ENCODE measurements around the gene PDLIM4. TPM values are rescaled to one million over a fixed set of nuclear protein-coding genes. Genes with fewer than 3 reads are reported as not detected.
A peak's percentile ranks its signal among the peaks of the same experiment; 100 is the strongest.

The PDLIM4 gene
- total RNA-seq, 3 donors from 2014 or later = 0.32 to 0.43 (median 0.35) TPM

DNA sequence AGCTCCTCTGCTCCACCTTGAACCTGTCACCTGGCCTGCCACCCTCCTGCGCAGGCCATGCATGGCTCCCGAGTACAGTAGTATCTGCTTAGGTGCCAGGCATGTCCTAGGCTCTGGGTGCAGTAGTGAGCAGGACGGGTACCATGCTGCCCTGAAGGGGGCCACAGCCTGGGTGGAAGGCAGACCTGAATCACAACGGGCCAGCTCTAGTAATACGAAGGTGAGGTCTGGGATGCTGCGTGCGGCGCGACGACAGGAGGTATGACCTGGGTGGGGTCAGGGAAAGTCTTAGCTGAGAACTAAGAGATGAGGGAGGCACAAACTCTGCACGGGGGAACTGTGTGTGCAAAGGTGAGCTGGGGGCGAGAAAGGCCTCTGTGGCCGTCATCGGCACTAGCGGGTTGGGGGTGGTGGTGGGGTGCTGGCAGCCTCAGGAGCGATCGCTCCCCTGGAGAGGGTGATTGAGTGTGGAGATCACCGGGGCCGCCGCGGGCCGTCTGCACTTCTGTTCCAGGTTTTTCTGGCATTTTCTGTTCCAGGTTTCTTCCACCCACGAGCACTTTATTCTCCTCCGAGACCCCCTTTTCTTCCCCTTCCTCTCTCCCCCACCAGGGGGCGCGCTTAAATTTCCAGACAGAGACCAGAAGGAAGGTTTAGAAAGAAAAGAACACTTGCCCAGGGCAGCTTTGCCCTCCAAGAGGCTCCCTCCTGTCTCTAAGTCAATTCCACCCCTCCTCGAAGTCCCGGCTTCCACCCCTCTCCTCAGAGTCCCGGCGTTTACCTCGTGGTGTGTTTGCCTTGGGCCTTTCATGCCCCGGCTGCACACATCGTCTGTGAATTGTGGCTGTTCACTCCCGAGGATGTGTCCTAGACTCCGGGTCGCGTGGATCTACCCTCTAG, 15.1 kb downstream of the PDLIM4 start:
- no peak overlapping the region for H3K4me3 Mint-ChIP-seq

DNA sequence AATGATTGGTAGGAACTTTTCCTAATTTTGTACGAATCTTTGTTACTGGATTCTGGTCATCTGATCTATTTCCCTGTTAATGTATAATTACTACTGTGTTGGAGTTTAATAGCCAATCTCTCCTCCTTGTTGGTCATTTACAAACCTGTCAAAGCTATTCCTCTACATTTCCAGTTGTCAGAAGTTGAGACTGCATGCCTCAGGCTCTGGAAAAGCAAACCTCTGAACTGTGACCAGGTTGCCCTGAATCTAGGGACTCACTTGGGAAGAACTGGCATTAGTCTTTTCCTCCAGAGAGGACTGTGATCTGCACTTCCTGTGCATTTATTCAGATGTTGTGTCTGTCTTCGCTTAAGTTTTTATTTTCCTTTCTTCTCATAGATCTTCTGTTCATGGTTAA, 16.1 kb downstream of the PDLIM4 start:
- Mint-ChIP-seq H3K27me3 (ENCODE audit: low read depth) (peaks cover 17% of the 10 kb centered on the region), H3K4me3 (no peak overlapping the region), H3K36me3 (ENCODE audit: insufficient read depth) (no peaks in the 10 kb centered on the region), H3K9me3 (no peaks in the 10 kb centered on the region), H3K4me1 (ENCODE audit: low read depth) (peaks cover 5% of the 10 kb centered on the region)
- DNase-seq = no peak
- no peak for ATAC-seq

More for the DNA sequence above, 15.1 kb downstream of the PDLIM4 start:
- DNase-seq = peak; percentile 71
- Mint-ChIP-seq H3K36me3 (ENCODE audit: insufficient read depth) (no peaks in the 10 kb centered on the region), H3K4me1 (ENCODE audit: low read depth) (peaks cover 5% of the 10 kb centered on the region), H3K9me3 (no peaks in the 10 kb centered on the region), H3K27me3 (ENCODE audit: low read depth) (peaks cover 17% of the 10 kb centered on the region)
- ATAC-seq = peak in 1 of 2 donors; percentile 51

DNA sequence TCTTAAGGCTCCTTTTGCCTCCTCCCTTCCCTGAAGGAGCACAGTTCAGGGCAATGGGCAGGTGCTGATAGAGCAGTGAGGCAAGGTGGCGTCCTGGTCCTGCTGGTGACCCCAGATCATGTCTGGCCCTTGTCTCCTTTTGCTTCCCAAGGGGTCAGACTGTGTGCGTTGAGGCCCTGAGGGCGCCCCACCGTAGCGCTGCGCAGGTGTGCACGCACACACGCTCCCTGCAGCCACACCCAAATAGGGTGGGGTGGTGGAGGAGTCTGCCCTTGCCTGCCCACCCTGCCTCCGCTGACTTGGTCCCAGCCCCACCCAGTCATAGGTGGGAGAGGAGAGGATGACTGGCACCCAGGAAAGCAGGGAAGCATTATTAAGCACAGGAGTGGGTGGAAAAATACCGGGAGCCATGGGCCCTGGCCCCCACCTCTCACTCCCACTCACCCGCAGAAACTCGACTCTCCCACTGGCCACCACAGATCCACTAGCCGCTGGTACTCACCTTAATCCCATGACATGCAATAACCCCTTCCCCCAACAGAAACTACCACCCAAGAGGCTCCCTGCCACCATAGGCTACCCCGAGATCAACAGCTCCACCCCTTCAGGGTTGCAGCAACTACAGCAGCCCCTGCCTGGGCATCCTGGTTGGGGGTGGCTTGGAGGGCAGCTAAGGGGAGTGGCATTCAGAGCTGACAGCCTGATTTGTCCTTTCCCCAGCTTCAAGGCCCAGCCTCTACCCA, 16.7 kb downstream of the PDLIM4 start:
- Mint-ChIP-seq H3K27me3 (ENCODE audit: low read depth) (peaks cover 17% of the 10 kb centered on the region), H3K4me1 (ENCODE audit: low read depth) (peaks cover 5% of the 10 kb centered on the region), H3K36me3 (ENCODE audit: insufficient read depth) (no peaks in the 10 kb centered on the region), H3K9me3 (no peaks in the 10 kb centered on the region), H3K4me3 (no peak overlapping the region)
- ATAC-seq (no peak), DNase-seq (no peak)

DNA sequence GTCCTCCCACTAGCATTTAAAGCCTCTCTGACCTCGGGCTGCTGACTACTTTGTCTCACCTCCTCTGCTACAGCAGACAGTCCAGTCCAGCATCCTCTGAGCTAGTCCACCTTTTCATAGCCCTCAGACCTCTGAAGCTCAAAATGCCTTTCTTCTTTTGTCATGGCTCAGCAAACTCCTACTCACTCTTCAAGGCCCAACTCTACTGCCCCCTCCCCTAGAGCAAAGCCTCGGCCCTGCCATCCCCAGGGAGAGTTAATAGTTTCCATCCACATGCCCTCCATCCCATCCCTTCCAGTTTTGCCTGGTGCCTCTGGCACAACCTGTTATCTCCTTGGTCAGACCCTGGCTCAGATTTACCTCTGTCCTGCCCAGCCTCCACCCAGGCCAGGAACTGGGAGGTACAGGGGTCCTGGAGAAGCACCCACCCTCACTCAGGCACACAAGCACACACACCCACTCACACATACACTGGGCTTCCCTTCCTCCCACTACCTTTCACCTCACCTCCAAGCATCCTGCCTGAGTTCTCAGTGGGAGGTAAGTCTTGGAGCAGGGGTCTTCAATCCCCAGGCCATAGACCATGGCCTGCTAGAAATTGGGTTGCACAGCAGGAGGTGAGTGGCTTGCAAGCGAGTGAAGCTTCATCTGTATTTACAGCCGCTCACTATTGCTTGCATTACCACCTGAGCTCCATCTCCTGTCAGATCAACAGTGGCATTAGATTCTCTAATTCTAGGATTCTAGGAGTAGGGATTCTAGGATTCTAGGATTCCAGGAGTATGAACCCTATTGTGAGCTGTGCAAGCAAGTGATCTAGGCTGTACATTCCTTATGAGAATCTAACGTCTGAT, 18.1 kb downstream of the PDLIM4 start:
- peaks cover 5% of the 10 kb centered on the region for H3K4me1 Mint-ChIP-seq (ENCODE audit: low read depth)
- H3K9me3 Mint-ChIP-seq = no peaks in the 10 kb centered on the region
- H3K36me3 Mint-ChIP-seq (ENCODE audit: insufficient read depth) = no peaks in the 10 kb centered on the region
- DNase-seq (no peak), ATAC-seq (no peak)
- no peak overlapping the region for H3K4me3 Mint-ChIP-seq
- peaks cover 17% of the 10 kb centered on the region for H3K27me3 Mint-ChIP-seq (ENCODE audit: low read depth)

DNA sequence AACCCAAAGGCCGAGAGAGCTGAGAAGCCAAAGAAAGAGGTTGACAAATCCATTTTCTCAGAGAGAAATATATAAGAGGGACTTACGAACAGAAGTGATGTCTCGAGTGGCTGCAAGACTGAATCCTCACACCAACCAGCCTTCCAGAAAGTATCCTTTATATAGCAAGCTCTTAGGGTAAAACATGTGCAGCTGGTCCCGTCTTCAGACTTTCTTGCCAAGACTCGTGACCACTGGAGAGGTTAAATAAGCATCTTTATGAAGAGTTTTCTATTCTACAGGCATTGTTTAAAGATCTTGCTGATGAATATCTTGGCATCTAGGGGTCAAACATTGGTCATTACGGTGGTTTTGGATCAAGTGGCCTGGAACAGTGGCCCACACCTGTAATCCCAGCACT, 19.8 kb downstream of the PDLIM4 start:
- no peak for ATAC-seq
- H3K36me3 Mint-ChIP-seq (ENCODE audit: insufficient read depth) = no peaks in the 10 kb centered on the region
- H3K27me3 Mint-ChIP-seq (ENCODE audit: low read depth) = peaks cover 13% of the 10 kb centered on the region
- no peak overlapping the region for H3K4me3 Mint-ChIP-seq
- no peak for DNase-seq
- no peaks in the 10 kb centered on the region for H3K9me3 Mint-ChIP-seq
- peaks cover 2% of the 10 kb centered on the region for H3K4me1 Mint-ChIP-seq (ENCODE audit: low read depth)

DNA sequence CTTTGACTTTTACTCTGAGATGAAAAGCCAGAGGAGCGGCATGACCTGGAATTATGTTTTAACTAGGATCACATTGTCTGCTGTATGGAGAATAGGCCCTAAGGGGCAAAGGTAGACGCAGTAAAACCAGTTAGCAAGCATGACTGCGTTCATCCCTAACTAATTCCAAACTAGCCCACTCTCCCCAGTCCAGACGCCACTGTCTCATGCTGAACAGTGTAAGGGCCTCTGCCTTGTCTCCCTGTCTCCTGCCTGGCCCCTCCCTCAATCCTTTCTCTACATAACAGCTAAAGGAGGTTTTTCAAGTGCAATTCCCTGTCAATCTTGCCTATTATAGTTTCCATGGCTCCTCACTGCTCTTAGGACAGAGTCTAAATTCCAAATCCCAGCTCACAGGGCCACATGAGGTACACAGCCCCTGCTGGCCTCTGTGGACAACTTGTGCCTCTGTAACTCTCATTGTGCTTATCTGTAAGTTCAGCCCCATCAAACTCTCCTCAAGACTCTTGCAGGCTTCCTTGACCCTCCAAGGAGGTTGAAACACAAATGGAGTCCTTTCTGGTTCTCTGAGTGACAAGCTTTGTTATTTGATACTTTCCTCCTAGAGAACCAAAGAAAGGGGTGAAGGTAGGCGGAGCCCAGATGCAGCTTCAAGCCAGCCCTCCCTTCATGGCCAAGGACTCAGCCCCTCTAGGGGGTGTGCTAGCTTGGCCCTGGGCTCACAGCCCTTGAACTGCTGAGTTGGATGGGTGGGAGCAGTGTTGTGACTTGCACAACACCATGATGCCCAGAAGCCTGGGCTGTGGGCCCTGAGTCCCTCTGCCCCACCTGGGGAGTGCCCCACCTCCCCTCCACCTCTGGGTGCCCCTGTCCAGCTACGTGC, 20.7 kb downstream of the PDLIM4 start:
- Mint-ChIP-seq H3K36me3 (ENCODE audit: insufficient read depth) (no peaks in the 10 kb centered on the region), H3K4me3 (no peak overlapping the region), H3K27me3 (ENCODE audit: low read depth) (peaks cover 13% of the 10 kb centered on the region), H3K9me3 (no peaks in the 10 kb centered on the region), H3K4me1 (ENCODE audit: low read depth) (no peaks in the 10 kb centered on the region)
- ATAC-seq (no peak), DNase-seq (no peak)

DNA sequence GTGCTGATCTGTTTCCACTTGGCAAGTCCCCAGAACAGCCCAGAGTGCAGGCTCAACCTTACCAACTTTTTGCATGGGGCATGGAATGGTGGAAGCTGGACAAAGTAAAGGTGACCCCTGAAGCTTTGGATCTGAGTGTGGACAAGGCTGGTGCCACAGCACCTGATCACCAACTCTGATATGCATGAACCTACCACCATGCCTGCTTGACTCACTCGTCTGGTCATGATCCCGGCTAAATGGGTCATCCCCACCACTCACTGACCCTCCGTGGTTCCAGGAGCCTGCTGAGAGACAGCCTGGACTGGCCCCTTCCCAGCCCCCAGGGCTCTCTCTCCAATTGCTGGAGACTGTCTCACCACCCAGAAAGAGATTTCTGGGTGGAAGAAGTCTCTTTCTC, 22.3 kb downstream of the PDLIM4 start:
- no peaks in the 10 kb centered on the region for H3K4me1 Mint-ChIP-seq (ENCODE audit: low read depth)
- H3K9me3 Mint-ChIP-seq = no peaks in the 10 kb centered on the region
- DNase-seq (no peak), ATAC-seq (no peak)
- no peaks in the 10 kb centered on the region for H3K36me3 Mint-ChIP-seq (ENCODE audit: insufficient read depth)
- peaks cover 2% of the 10 kb centered on the region for H3K27me3 Mint-ChIP-seq (ENCODE audit: low read depth)
- no peak overlapping the region for H3K4me3 Mint-ChIP-seq

DNA sequence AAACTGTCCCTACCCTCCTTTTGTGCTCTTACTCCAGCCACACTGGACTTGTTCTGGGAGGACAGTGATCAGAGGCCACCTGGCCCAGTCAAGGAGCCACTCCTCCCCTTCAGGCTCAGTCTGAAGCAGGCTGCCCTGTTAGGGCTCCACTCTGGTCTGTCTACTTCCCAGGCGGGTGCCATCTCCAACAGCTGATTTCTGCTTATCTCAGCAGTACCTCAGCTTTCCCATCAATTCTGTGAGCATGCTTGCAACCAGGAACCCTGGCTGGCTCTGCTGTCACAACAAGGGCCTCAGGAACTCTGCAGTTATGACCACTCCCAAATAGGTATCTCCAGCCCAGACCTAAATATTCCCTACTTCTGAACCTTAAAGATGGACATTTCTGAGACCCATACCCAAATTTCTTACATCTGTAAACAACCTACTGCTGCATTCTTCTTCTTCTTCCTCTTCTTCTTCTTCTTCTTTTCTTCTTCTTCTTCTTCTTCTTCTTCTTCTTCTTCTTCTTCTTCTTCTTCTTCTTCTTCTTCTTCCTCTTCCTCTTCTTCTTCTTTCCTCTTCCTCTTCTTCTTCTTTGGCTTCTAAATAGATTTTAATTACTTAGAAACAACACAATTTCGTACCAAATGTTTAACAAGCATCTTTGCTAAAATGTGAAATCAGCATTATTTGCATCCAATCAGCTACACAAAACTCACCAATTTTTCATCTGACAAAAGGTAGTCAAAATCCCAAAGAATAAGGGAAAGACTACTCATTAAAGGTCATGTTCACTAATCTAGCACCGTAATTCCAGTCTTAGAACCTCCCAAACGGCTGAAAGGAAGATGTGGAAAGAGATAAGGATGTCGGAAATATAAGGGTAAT, 23.1 kb downstream of the PDLIM4 start:
- no peaks in the 10 kb centered on the region for H3K4me1 Mint-ChIP-seq (ENCODE audit: low read depth)

DNA sequence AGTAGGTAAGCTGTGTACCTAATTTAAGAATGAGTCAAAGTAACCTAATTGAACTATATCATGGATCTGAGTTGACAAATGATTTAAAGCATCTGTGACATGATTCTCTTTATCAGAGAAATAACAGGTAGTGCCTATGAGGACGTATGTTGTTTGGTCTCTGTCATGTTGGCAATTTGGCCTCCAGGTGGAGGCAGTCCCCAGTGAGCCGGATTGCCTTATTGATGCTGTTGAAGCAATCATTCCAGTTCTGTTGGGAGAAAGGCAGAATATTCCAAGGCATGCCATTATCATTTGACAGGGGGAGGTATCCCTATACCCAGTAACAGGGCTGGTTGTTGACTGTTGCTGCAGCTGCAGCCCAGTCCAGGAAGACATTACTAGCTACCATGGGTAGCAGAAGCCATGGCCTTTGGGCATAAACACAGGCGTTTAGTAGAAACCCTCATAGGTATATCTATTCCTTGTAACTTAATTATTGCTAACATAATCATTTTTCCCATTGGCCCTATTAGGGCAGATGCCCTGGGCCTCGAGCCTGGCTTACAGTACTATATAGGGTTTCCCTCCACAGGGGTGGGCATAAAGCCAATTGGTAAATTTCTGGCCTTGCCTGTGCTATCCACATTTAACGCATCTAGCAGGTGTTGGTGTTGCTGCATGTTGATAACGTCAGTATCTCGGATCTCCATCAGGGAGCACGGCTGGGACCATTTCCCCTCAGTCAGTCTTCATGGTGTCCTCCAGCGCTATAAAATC, 24.5 kb downstream of the PDLIM4 start:
- no peaks in the 10 kb centered on the region for H3K4me1 Mint-ChIP-seq (ENCODE audit: low read depth)
- H3K4me3 Mint-ChIP-seq = no peak overlapping the region
- H3K36me3 Mint-ChIP-seq (ENCODE audit: insufficient read depth) = no peaks in the 10 kb centered on the region
- no peak for ATAC-seq
- no peak for DNase-seq
- H3K27me3 Mint-ChIP-seq (ENCODE audit: low read depth) = no peaks in the 10 kb centered on the region
- no peaks in the 10 kb centered on the region for H3K9me3 Mint-ChIP-seq

More for the DNA sequence above, 23.1 kb downstream of the PDLIM4 start:
- Mint-ChIP-seq H3K4me3 (no peak overlapping the region), H3K27me3 (ENCODE audit: low read depth) (no peaks in the 10 kb centered on the region), H3K36me3 (ENCODE audit: insufficient read depth) (no peaks in the 10 kb centered on the region), H3K9me3 (no peaks in the 10 kb centered on the region)
- DNase-seq = no peak
- ATAC-seq = no peak

DNA sequence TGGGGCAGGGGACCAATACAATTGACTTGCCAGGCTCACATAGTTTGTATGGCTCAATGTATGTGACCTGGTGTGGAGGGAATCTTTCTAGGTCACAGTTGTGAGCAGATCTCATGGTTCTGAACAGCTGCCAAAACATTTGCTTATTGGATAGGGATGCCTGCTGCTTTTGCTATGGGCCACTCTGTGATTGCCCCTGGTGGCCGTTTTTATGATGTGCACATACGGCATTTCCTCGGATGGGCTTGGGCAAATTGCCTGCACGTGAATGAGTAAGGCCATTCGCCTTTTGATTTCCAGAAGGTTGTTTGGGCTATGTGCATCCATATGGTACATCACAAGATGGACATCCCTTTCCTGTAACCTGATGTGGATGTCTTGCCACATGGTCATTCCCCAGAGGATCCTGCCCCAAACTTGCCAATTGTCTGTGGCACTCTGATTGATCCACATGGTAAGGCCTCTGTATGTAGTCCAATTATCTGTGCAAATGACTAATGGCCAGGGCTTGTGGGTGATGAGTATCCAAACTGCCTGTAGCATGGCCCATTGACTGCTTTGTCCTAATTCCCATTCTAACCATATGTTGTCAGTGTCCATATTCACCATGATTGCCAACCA, 26.0 kb downstream of the PDLIM4 start:
- ATAC-seq (no peak), DNase-seq (no peak)
- Mint-ChIP-seq H3K36me3 (ENCODE audit: insufficient read depth) (no peaks in the 10 kb centered on the region), H3K27me3 (ENCODE audit: low read depth) (peaks cover 6% of the 10 kb centered on the region), H3K4me3 (no peak overlapping the region), H3K9me3 (no peaks in the 10 kb centered on the region), H3K4me1 (ENCODE audit: low read depth) (no peaks in the 10 kb centered on the region)

DNA sequence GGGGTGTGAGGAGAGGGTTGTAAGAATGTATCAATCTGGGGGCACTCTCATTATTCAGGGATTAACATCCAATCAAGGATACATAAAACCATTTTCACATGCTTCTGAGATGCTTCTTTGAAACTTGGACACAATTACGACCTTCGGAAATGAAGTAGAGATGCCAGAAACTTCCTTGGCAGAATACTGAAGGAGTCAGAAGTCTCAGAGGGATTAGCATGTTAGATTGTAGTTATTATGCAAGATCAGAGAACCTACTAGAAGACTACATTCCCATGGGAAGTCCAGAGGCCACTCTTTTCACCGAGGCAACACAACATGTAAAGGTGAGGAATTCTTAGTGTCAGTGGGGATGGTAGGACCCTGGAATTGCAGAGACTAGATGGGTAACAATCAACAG, 31.6 kb downstream of the PDLIM4 start:
- no peak for ATAC-seq
- no peaks in the 10 kb centered on the region for H3K9me3 Mint-ChIP-seq
- no peak overlapping the region for H3K4me3 Mint-ChIP-seq
- no peak for DNase-seq
- H3K4me1 Mint-ChIP-seq (ENCODE audit: low read depth) = peaks cover 4% of the 10 kb centered on the region
- H3K36me3 Mint-ChIP-seq (ENCODE audit: insufficient read depth) = no peaks in the 10 kb centered on the region
- peaks cover 11% of the 10 kb centered on the region for H3K27me3 Mint-ChIP-seq (ENCODE audit: low read depth)

DNA sequence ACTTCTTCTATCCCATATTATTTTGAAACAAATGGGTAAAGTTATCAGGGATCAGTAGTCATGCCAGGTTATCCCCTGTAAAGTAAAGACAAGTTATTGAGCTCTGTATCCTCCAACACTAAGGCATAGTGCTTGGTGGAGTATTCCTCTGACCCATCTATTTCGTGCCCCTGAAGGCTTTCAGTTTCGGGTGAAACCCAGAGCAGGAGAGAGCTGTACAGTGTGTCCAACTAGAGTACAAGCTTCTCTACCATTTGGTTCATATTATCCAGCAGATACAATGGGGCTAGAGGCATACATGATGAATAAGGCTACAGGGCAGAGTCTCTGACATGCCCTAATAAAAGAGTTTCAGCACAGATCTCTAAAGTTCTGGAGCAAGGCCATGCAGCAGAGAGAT, 33.5 kb downstream of the PDLIM4 start:
- DNase-seq (no peak), ATAC-seq (no peak)
- Mint-ChIP-seq H3K9me3 (no peaks in the 10 kb centered on the region), H3K4me3 (no peak overlapping the region), H3K36me3 (ENCODE audit: insufficient read depth) (no peaks in the 10 kb centered on the region), H3K27me3 (ENCODE audit: low read depth) (peaks cover 16% of the 10 kb centered on the region), H3K4me1 (ENCODE audit: low read depth) (peaks cover 19% of the 10 kb centered on the region)

All from activated T-cell treated with anti-CD3 and anti-CD28 coated beads, Interleukin-2, amount 50 U/mL, for 4 hours (primary cell).